NCI-H1417 treated with DMSO at 0.1 percent for 48 hours (cell line): ENCODE data around the gene FAAH.

Experiments
- DNase-seq: peaks from one replicate; lab custom pipeline; 2025; lab: John Stamatoyannopoulos, UW

The FAAH gene

GRCh38 chr1:46401154-46401913, 7.2 kb downstream of the FAAH start:
- no peak for DNase-seq

- no peak for DNase-seq
These were observed 8.0 kb downstream of the FAAH start for GRCh38 chr1:46401964-46402626.

DNA sequence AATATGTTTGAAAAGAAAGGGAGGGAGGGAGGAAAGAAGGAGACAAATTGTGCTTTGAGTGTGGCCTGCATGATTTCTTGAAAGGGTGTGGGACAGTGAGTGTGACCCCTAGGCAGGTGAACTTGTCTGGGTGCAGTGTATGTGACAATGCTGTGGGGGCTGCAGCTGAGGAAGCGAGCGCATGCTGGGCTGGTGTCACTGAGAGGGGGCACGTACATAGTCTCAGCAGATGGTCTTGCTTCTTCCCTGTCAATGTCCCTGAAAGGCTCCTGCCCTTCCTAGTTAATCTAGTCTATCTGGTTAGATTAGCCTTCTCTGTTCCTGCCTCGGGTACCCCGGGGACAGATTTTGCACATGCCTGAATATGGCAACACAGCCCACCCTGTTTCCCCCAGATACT, 9.8 kb downstream of the FAAH start:
- no peak for DNase-seq

- no peak for DNase-seq
These were observed 10.5 kb downstream of the FAAH start for GRCh38 chr1:46404482-46405196.

- DNase-seq: no peak
These were observed 11.1 kb downstream of the FAAH start for GRCh38 chr1:46405197-46405555.

DNA sequence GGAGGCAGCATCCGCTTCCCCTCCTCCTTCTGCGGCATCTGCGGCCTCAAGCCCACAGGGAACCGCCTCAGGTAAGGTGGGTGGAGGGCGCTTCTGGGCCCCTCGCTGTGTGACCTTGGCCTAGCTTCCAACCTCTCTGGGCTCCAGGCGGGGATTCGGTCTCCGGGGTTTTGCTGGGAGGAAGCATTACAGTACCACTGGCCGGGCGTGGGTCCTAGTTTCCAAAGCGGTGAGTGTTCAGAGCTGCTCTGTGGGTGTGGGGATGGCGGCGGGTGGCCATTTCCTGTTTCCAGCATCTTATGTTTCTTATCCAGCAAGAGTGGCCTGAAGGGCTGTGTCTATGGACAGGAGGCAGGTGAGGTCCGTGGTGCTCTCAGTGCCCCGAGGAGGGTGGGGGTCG, 11.6 kb downstream of the FAAH start:
- no peak for DNase-seq

DNA sequence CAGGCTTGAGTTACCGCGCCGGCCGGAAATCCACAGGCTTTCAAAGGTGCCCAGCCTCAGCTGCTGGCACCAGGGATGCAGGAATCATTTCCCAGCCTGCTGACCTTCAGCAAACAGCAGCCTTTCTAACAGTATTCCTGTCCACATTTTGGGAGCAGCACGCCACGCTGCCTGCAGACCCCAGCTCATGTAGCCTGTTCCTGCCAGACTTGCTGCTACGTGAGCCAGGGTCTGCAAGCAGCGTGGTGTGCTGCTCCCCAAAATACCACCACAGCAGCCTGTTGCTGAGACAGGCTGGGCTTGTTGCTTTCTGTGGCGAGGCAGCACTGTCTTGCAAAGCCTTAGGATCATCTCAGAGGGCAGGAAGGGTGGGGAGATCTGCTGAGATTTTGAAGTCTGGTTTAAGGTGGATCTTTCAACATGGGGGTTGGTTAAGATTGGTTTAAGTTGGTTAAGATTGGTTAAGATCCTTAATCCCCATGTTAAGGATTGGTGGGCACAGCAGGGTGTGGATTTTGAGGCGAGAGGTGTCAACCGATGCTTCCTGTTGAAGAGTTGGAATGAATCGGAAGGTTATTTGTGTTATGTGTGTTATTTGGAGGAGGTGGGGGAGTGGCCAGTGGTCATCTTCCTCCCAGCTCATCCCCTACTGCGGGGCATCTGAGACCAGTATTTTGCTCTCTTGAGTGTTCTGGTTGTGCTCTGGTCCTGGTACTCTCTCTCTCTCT, 12.9 kb downstream of the FAAH start:
- no peak for DNase-seq

GRCh38 chr1:46407636-46408035, 13.5 kb downstream of the FAAH start:
- no peak for DNase-seq

DNA sequence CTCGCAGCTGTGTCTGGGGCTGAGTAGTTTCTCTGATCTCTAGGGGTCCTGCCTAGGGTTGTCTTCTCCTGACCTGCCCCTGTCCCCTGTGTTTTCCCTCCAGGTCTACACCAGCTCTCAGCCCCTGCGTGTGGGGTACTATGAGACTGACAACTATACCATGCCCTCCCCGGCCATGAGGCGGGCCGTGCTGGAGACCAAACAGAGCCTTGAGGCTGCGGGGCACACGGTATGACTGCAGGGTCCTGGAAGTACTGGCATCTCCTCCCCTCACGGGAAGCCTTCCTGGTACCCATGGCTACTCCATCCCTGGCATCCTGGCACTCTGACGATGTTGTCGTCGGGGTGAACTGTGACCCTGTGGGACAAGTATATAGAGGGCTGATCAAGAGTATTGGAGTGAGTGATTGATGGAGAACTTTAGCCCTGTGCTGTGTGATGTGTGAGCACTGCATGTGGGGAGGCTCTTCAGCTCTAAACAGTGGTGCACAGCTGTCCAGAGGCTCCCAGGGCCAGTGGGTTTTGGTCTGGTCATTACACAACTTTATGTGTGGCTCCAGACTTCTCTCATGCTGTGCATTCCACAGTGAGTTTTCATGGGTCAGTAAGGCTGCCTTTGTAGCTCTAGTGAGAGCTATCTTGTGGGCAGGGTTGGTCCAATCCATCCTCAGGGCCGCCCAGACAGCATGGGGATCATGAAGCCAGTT, 14.4 kb downstream of the FAAH start:
- no peak for DNase-seq

DNA sequence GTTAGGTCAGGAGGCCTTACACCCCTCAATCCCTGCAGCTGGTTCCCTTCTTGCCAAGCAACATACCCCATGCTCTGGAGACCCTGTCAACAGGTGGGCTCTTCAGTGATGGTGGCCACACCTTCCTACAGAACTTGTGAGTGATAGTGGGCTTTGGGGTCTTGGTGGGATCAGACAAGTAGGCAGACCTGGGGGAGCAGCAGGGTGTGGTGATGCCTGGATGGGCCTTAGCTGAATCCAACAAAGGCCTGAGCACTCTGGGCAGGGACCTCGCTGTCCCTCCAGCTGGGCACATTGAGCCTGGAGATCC, 14.9 kb downstream of the FAAH start:
- DNase-seq: no peak

- DNase-seq: no peak
These were observed 16.3 kb downstream of the FAAH start for GRCh38 chr1:46410156-46411009.

- DNase-seq: no peak
These were observed 16.9 kb downstream of the FAAH start for GRCh38 chr1:46411010-46411405.

DNA sequence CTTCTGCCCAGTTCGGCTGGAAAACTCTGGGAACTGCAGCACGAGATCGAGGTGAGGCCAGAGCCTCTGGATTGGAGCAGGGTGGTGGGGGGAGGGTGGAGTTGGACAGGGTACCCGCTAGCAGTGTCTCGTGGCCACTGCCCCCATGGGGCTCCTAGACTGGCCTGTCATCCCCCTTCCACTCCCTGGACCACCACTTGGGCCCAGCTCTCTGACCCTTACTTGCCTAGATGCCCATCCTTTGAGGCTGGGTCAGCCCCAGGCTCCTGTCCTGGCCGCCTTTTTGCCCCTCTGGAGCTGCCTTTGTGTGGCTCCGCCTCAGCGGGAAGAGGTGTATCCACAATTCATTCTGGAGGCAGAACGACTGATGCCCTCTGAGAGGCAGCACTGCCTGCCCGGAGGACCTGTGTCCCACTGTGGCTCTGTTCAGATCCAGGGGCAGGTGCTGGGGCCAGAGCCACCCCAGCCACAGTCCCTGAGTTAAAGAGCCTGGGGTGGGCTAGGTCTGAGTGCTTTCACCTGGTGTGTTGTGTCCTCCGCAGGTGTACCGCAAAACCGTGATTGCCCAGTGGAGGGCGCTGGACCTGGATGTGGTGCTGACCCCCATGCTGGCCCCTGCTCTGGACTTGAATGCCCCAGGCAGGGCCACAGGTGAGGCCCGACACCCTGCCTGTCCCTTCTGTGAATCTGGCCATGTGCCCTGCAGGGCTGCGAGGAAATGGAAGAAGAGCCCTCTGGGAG, 17.7 kb downstream of the FAAH start:
- no peak for DNase-seq

DNA sequence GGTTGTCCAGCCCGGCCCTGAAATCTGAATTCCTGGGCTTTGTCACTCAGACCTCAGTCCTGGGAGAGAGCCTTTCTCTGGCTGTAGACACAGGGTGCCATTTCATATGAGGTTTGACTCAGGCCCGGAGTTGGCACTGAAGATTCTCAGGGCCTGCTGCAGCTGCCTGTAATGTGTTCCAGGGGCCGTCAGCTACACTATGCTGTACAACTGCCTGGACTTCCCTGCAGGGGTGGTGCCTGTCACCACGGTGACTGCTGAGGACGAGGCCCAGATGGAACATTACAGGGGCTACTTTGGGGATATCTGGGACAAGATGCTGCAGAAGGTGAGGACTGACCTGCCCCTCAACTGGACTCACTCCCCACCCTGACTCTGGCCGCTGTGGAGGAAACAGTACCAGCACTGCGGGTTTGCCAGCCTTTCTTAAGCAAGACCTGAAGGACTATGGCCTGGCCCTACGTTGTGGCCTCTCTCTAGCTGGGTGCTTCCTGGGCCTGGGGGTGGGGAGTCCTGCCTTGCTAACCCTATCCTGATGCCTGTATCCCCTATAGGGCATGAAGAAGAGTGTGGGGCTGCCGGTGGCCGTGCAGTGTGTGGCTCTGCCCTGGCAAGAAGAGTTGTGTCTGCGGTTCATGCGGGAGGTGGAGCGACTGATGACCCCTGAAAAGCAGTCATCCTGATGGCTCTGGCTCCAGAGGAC, 18.9 kb downstream of the FAAH start:
- no peak for DNase-seq

DNA sequence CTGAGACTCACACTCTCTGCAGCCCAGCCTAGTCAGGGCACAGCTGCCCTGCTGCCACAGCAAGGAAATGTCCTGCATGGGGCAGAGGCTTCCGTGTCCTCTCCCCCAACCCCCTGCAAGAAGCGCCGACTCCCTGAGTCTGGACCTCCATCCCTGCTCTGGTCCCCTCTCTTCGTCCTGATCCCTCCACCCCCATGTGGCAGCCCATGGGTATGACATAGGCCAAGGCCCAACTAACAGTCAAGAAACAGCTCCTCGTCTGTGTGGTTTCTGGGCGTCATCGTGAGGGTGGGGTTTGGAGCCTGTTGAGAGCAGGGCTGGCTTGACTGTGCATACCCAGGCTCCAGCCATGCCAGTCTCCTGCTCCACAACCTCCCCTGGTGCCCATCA, 19.5 kb downstream of the FAAH start:
- no peak for DNase-seq

- no peak for DNase-seq
These were observed 21.4 kb downstream of the FAAH start for GRCh38 chr1:46415514-46415913.

- no peak for DNase-seq
These were observed 24.9 kb downstream of the FAAH start for GRCh38 chr1:46418976-46419375.

GRCh38 chr1:46420533-46420915, 26.4 kb downstream of the FAAH start:
- no peak for DNase-seq

- DNase-seq: no peak
These were observed 27.6 kb downstream of the FAAH start for GRCh38 chr1:46421739-46422138.
